SH-SY5Y (cell line): ENCODE results near the gene RPS15A.

Experiments
- GATA2 ChIP-seq: IDR thresholded peaks from 2 replicates; pipeline ENCODE4 v1.6.1; 2011; ENCODE audit warnings: mild to moderate bottlenecking, low read depth, low read length
- GATA3 ChIP-seq: IDR thresholded peaks from 2 replicates; pipeline ENCODE4 v1.6.1; 2011; ENCODE audit warnings: low read depth, mild to moderate bottlenecking, low read length, moderate library complexity

DNA sequence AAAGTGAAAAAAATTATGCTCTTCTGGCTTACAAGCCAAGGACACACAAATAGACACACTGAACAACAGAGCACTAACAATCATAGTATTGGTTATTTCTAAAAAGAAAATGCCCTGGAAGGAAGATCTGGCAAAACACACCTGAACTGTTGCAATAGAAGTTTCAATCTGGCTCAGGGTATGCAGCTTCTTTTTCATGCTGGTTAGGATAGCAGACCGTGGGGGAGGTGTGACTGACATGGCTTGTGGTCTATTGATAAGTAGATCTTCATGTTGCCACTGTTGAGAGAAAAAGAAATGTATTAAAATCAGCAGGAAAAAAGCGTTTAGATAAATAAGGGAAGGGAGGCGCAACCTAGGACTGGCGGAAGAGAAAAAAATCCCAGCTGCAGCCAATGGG, 37.8 kb upstream of the RPS15A start:
- TF ChIP-seq GATA3, result no peak
- no peak for TF ChIP-seq GATA2
